Hematopoietic multipotent progenitor cell treated with erythropoietin and hydrocortisone succinate and interleukin-3 and kit ligand, for 17 days (in vitro differentiated cells): ENCODE data around the gene CDH23.
"Not testable (repeated sequence)": the region's sequence is repeated elsewhere in the genome, so short reads cannot be mapped to it uniquely, and the experiment has no call there.

Source experiments
- DNase-seq: peaks from one replicate; pipeline ENCODE4 v3.0.0-alpha.2; 2015; ENCODE audit warnings: low spot score

The CDH23 gene

DNA sequence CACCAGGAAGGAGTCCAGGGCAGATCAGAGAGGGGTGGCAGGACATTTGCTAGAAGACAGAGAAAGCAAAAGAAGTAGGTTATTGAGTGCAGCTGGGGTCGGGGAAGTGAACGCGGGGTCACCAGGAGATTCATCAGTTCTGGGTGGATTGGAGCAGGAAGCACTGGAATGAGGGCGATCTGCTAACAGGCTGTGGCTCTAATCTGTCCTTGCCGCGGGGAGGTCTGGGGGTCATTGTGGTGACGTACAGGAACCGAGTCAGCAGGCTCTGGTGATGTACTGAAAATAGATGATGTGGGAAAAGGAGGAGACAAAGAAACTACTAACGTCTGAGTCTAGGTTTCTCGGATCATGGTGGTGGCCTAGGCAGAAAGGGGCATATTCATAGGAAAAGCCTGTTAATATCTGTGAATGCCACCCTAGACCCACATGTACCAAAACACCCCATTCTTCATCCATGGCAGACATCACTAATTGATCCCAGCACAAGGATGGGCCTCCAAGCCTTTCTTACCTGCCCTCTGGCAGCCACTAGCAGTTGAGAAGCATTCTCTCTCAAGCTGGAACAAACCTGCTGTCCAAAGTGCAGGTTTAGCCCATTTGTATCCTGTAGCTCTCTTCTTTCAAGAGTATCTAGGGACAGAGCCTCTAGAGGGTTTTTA is 188.3 kb downstream of the CDH23 start:
- DNase-seq, result no peak

DNA sequence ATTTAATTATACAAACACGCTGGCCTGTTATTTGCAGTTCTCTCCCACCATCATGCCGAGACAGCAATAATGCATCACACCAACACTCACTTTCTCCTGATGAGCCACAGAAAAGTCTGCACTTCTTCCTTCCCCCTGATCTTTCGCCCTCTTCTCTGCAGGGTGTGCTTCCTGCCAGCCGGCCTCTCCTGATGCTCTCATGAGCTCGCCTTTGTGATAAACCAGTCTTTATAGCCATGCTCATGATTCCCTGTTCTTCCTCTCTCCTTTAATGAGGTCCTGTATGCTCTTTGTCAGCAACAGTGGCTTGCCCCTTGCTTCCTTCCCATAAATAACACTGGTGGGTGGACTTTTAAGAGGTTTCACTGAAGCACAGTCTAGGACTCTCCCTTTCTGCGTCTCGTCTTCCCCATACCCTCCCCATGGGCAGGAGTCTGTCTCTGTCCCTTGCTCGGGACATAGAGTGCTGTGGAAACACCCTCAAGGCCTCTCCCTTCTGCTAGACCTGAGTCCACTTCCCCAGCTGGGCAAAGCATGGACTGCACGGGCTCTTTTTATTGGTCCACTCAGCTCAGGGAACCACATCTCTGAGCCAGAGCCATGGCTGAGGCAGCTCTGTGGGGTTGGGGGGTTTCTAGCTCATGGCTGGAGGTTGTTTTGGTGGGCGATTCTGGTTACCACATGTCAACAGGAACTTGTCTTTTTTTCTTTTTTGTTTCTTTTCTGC is 189.0 kb downstream of the CDH23 start:
- DNase-seq, result no peak

DNA sequence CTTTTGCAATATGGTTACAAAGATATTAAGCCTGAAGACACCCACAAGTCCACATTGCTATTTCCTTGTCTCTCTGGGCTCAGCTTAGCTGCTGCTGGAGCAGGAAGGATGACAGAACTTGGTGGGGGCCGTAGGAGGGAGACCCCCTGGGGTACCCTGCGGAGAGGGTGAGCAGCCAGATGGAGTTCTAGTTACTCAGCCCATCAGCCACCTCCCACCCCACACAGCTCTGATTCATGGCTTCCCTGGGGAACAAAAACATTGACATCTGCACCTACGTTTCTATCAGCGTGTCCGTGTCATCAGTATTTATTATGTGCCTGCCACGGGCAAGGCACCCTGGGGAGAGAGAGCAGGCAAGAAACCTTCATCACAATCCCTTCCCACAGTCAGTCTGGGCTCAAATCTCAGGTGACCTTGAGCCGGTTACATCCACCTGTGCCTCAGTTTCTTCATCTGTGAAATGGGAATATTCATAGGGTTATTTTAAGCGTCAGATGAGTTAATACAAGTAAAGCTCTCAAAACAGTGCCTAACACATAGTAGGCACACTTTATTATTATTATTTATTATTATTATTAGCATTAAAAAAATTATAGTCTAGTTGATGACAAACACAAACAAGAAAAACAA is 191.3 kb downstream of the CDH23 start:
- DNase-seq, result no peak

DNA sequence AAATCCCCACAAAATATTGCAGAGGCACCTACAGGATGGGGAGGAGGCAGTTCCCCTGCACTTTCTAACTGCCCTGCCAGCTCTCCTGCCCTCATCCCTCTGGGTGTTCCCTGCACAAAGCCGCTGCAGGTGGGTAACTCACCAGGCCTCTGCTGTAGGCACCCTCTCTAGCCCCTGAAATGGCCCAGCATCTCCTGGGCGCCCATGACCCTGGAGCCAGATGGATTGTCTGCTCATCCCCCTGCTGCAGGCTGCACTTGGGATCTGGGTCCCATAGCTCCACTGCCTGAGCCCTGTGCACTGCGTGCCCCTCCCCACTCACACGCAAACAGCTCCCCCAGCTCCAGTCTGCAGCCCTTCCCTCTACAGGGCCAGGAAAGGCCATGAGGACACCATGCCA is 192.0 kb downstream of the CDH23 start:
- DNase-seq, result no peak

DNA sequence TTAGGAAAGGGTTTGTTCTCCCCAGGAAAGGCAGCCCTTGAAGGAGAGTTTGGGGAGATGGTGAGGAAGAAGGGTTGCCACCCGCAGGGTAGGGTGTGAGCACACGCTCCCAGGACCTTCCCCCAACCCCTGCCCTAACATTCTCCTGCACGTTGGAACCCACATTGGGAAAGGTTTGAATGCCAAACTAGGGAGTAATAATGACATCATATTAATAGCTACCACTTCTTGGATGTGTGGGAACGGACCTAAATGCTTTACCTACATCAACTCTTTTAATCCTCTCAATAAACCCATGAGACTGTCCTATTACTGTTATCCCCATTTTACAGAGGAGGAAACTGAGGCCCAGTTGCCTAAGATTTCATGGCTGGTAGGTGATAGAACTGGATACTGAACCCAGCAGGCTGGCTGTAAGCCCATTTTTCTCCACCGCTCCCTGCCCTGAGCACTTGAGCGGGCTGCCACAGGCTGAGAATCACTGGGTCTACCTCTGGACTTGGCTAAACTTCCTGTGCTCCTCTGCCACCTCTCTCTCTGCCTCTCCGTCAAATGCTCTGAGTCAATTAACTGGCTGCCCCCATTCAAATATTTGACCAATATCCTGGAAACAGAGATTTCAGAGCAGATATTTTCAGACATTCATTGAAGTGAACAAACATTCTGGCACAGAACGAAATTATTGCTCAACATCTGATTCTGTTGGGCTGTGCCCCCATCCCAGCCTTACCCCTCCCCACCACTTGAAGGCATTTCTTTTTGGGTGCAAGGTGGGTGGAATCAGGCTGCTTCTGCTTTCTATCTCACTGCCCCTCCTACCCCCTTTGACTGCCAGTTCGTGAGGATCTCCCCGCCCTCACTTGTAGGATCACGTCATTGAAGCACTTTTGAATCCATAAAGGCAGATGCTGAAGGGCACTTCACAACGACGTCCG is 193.2 kb downstream of the CDH23 start:
- no peak for DNase-seq

DNA sequence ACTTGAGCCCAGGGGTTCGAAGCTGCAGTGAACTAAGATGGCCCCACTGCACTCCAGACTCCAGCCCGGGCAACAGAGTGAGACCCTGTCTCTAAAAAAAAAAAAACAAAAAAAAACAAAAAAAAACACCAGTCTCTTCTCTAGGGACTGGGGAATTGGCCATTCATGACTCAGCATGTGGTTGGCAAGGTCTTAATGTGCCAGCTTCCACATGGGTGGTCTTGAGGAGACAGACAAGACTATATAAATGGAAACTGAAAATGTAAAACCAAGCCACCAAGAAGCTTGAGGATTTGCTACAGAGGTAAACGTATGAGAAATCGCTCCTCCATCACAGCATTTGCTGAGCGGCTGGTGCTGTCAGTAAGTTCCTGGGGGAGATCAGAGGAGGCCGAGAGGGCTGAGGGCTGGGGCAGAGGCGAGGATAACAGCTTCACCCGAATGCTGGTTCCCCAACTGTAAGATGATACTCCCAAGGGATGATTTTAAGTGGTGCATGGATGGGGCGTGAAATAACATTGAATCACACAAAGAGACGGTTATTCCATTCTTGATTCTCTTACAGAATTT is 194.1 kb downstream of the CDH23 start:
- DNase-seq, result no peak

DNA sequence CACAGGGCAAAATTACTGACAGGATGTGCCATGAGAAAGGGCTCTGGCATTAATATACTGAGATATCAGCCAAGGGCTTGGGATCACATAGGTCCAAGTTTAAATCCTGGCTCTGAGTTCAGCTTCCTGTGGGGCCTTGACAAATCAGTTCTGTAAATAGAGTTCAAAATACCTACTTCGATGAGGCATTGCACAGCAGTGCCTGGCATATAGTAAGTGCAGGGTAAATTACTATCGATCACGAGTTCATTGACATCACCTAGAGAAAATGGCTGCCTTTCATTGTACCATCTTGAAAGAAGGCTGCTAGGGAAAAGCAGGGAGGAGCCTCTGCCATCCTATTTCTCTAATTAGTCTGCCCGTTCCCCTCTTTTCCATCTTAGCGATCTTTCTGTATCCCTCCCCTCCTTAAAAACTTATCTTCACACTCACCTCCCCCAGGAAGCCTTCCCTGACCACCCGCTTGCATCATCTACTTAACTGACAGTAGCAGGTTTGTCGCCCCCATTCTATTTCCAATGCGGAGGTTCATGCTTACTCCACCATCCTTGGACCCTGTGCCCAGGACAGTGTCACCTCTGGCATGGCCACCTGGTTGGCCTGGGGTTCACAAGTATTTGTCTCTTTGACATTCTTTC is 198.3 kb downstream of the CDH23 start:
- DNase-seq, result no peak

DNA sequence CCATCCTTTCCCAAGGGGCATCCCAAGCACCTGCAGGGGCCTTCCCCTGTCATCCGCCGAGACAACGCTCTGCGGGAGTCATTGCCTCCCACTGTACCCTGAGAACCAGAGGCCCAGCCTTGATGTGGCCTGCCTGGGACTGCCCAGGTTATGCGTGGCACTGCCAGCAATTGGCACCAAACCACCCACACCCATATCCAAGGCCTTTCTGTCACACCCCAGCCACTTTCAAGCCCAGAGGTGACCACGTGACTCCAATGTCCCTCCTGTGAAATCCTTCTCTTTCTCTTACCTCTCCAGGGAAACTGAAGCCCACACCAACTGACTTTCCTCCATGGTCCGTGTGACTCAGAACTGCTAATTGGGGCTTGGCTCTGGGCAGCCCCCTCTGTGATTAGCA is 198.9 kb downstream of the CDH23 start:
- DNase-seq, result no peak

DNA sequence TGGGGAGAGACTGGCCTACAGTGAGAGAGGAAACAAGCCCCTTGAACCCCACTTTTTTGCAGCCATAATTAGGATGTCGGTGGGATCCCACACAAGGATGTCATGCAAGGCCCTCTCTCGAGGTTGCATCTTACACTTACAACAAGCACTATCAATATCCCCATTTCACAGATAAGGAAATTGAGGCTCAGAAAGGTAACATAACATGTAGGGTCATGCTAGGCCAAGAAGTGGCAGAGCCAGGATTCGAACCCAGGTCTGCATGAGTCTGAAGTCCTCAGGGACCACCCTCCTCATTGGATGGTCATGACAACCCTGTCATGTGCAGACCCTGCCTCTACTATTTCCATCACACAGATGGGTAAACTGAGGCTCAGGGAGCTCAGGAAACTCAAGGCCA is 199.4 kb downstream of the CDH23 start:
- DNase-seq, result no peak

DNA sequence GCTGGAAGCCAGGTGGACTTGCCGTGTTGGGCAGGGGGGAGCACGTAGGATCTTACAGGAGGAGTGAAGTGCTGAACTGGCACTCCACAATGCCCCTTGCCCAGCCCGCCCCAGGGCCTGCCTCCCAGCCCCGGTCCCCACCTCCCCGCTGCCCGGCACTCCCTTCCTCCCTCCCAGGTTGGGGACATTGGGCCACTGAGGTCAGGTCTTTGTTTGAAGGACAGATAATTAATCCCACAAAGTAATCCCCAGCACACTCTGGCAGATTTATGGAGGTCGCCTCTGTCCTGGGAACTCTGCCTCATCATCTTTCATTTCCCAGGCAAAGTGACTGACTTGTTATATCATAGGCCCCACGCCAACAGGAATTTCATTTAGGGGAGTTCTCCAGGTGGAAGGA is 200.0 kb downstream of the CDH23 start:
- no peak for DNase-seq

DNA sequence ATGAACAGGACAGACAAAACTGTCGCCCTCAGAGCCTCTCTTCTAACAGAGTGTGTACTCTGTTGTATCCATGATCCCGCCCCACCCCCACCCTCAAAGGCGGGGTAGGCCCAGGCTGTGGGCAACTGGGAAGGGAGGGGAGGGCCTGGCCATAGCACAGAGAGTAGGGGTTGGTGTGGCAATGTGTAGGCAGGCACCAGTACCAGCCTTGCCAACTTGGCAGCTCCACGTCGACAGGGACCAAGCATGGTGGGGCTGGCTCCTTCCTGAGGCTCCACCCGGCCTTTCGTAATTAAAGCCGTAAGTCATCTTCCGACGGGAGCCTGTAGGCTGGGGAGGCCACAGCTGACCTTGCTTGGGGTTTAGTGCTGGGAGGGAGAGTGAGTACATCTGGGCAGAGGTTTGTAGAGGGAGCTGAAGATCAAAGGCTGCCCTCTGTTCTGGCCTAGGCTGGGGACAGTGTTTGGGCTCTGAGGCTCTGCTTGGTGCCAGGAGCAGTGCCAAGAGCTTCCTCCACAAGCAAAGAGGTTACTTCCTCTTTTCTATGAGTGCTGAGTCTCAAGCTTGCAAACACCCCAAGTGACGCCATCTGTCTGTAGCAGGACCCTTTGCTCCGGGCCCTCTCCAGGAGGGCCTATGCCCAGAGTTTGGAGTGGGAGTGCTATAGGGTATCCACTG is 201.2 kb downstream of the CDH23 start:
- no peak for DNase-seq

DNA sequence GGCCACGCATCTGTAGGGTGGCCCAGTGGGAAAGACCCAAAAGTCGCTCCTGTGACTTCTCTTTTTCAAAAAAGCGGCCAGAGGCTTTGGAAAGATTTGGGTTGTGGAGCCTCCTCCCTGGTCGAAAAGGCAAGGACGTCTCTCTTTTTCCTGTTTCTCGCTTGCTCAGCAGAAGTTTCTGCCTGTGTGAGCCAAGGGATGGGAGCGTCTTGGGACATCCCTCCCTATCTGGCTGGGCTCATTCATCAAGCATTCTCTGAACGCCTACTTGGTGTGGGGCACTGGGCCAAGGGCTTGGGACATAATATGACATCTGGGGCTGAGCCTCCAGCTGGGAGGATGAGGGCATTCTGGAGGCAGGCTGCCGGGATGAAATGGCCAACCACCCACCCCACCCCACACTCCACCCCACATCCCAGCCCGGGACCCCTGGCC is 201.9 kb downstream of the CDH23 start:
- DNase-seq, result no peak

DNA sequence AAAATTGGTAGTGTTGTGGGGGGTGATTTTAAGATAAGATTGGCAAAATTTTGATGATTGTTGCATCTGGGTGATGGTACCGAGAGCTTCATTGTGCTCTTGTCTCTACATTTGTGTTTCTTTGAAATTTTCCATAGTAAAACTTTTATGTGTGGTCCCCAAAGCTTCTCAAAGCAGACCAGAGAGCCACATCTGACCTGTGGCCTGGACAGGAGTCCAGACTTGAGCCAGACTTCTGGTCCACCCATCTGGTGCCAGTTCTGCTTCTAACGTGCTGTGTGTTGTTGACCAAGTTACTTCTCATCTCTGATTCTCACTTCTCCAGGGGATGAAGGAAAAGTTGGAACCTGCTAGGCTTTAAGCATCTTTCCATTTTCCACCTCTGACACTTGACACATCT is 202.8 kb downstream of the CDH23 start:
- DNase-seq, result no peak

DNA sequence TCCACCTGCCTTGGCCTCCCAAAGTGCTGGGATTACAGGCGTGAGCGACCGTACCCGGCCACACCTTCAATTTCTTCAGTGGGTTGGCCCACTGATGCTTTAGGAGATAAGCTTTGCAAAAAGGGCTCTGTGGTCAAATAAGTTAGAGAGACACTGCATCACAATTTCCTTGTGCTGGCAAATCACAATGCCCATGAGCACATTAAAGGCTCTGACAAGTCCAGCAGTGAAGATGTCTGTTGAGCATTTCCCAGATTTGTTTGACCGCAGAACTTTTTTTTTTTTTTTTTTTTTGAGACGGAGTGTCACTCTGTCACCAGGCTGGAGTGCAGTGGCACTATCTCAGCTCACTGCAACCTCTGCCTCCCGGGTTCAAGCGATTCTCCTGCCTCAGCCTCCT is 203.5 kb downstream of the CDH23 start:
- DNase-seq, result not testable (repeated sequence)

DNA sequence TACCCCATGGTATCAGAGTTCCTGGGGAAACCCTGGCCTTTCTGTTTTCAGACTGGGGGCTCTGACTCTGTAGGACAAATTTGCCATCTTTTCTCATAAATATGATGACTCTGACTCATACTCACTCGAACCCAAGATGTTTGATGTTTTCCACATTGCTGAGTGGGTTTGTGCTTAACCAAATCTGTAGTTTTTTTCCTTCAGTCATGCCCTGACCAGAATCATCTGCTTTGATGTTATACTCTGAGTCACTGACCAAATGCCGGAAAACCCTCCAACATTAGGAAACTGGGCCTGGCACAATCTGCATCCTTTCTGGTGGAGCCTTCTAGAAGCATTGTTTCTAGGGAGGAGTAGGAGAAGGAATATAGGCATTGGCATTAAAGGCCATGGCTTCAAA is 204.1 kb downstream of the CDH23 start:
- DNase-seq, result no peak

DNA sequence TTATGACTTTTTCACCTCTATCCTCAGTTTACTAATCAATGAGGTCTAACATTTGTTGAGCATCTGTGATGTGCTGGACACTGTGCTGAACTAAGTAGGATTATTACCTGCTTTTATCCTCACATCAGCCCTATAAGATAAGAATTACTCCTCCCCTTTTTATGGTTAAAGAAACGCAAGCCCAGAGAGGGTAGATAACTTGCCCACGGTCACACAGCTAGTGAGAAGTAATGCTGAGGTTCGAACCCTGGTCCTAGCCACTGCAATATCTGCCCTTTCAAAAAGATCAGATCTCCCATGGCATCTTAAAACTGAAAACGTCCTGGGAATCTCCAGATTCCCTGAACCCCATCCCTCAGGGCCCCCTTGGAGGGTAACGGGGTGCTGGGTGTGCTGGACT is 204.6 kb downstream of the CDH23 start:
- no peak for DNase-seq

DNA sequence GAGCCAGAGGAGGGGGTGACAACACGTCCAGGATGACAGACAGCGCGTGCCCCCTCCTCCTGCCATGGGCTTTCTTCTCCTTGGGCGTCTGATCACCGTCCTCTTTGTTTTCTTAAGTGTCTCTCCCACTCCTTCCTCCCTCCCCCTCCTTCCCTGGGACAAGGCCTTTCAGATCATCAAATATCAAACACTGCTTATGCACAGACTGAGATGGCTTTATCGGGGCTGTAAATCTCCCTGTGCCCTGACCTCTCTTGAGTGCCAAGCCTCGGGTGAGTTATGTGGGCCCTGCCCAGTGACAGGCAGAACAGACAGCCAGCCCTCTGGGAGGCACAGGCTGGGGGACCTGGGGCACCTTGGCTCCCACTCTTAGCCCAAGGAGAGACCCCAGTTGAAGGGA is 206.4 kb downstream of the CDH23 start:
- no peak for DNase-seq

DNA sequence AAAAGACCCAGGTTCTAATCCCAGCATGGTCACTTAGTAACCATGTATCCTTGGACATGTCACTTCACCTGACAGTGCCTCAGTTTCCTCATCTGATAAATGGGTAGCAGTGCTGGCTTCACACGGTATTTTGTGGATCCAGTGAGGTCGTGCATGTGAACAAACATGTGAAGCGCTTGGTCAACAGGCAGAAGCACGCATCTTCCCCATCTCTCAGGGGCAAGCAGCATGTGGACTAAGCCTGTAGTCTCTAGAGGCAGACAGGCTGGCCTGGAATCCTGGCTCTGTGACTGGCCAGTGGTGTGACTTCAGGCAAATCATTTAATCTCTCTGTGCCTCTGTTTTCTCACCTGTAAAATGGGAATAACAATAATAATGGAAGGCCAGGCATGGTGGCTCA is 207.0 kb downstream of the CDH23 start:
- DNase-seq, result no peak

DNA sequence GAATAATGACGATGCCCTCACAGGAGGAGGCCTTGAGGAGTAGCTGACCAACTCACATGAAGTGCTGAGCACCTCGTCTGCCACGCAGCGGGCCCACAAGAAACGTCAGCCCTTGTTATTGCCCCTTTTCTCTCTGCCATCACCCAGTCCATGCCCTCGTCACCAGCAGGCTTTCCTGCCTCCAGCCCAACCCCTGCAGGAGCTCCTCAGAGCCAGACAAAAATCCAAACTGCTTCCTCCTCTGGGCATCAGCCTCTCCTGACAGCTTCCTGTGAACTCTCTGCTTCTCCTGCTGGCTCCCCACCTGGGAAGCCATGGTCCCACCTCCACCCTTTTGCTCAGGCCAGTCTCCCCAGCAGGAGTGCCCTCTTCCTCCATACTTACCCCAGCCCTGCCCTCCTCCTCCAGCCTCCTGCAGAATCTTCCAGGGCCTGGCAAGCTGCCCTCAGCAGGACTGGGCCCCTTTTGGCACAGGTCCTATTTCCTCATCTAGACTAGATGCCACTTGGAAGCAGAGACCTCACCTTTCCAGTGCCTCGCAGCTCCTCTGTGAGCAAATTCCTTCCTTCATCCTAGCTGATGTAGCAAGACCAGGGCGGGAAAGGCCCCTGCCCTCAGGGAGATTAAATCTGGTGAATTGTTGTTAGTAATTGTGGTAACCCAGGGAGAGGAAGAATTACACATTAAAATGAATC is 207.8 kb downstream of the CDH23 start:
- no peak for DNase-seq

DNA sequence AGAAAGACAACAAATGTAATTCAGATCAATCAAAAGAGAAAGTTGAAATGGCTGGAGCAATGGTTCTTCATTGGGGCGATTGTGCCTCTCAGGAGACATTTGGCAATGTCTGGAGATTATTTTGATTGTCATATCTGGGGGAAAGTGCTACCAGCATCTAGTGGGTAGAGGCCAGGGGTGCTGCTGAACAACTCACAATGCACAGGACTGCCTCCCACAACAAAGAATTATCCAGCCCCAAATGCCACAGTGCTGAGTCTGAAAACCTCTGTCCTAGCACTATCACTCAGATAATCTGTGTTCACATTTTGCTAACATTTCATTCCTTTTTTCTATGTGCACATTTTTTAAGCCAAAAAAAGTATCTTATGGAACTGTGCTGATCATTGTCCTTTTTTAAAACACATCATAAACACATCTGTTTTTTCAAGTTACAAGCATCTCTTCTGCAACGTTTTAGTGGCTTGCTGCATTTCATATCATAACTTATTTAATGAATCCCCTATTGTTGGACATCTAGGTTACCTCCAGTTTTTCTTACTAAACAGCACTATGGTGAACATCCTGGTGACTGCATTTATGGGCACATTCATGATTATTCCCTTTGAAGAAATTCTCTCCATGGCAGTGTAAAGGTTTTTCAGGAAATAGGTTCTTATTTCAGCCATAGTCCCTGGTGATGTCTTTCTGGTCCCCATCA is 208.7 kb downstream of the CDH23 start:
- no peak for DNase-seq
